GM19023 (cell line): ENCODE measurements around the gene CACNA1A.
"Not testable (repeated sequence)": the region's sequence is repeated elsewhere in the genome, so short reads cannot be mapped to it uniquely, and the experiment has no call there.

Source experiments
- ATAC-seq: cut with Tn5 transposase; IDR thresholded peaks from one replicate; pipeline ENCODE4 v1.9.1; 2021; ENCODE audit warnings: mild to moderate bottlenecking, moderate library complexity; ENCODE audit not compliant: unreplicated experiment

Gene CACNA1A

DNA sequence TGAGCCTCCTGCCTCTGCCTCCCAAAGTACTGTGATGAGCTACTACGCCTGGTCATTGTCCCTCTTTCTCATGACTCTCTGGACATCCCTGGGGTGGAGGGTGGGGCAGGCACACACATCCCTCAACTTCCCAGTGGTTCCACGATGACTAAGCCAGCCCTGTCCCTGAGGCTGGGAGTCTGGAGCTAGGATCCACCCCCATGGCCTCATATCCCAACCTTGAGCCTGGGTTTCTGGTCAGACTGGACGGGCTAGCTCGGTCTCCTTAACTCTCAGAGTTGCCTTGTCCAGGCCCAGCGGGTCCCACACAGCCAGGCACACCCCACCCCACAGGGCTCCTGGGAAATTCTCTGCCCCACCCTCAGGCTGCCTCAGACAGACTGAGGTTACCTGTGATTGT is 336.5 kb downstream of the CACNA1A start:
- no peak for ATAC-seq

DNA sequence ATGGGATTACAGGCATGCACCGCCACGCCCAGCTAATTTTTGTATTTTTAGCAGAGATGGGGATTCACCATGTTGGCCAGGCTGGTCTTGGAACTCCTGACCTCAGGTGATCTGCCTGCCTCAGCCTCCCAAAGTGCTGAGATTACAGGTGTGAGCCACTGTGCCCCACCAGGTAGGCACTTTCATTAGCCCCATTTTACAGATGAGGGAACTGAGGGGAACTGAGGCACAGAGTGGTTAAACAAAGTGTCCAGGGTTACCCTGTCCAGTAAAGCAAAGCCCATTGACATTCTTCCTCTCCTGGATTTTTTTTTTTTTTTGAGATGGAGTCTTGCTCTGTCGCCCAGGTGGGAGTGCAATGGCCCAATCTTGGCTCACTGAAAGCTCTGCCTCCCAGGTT is 340.1 kb downstream of the CACNA1A start:
- ATAC-seq: not testable (repeated sequence)

DNA sequence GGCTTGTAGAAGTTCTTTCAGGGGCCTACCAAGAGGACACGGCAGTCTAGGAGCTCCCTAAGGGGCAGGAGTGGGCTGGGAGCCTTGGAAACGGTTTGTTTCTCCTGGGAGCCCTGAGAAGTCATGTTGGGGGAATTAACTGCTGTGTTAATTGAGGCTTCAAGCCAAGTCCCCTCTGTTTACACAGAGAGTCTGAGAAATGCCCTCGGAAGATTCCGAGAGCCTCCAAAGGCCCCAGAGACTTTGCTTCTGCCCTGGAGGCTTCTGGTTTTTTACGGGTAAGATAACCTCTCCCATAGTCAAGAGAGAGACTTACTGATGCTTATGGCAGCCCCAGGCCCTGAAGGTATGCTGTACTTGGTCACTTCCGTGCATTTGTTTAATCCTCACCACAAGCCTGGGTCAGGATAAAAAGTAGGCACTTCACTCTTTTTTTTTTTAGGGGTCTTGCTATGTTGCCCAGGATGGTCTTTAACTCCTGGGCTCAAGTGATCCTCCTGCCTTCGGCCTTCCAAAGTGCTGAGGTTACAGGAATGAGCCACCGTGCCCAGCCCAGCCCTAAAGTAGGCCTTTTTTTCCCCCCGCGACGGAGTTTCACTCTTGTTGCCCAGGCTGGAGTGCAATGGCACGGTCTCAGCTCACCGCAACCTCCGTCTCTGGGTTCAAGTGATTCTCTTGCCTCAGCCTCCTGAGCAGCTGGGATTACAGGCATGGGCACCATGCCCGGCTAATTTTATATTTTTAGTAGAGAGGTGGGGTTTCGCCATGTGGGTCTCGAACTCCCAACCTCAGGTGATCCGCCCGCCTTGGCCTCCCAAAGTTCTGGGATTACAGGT is 340.9 kb downstream of the CACNA1A start:
- no peak for ATAC-seq

- no peak for ATAC-seq
Observed at GRCh38 chr19:13164343-13165161, 341.7 kb downstream of the CACNA1A start.

DNA sequence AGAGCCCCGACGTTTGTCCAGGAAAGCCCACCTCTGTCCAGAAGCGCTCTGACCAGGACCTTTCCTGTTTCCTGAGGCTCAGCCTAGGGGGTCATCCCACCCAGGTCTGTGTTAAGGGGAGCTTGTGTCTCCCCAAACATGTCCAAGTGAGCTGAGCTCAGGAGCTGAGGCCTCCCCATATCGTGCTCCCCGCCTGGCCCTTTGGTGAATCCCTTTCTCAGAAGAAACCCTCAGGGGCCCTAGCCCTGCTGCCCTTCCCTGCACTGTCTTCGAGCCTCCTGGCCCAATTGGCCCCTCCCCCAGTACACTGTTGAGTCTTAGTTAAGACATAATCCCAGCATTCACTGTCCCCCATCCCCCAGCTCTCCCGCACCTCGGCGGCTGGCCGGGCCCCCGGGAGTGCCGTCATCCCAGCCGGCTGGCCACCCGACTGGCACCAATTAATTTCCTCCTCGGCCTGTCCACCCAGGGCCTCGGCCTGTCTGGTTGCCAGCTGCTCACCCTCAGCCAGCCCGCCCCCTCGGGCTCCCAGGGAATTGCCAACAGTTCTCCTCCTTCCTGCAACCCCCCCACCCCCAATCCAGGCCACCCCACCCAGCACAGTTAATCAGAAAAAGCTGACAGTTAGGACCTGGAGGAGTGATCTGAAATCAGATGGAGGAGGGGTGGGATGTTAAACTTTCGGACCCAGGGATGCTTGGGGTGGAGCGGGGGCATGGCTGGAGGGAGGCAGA is 342.5 kb downstream of the CACNA1A start:
- ATAC-seq: no peak

DNA sequence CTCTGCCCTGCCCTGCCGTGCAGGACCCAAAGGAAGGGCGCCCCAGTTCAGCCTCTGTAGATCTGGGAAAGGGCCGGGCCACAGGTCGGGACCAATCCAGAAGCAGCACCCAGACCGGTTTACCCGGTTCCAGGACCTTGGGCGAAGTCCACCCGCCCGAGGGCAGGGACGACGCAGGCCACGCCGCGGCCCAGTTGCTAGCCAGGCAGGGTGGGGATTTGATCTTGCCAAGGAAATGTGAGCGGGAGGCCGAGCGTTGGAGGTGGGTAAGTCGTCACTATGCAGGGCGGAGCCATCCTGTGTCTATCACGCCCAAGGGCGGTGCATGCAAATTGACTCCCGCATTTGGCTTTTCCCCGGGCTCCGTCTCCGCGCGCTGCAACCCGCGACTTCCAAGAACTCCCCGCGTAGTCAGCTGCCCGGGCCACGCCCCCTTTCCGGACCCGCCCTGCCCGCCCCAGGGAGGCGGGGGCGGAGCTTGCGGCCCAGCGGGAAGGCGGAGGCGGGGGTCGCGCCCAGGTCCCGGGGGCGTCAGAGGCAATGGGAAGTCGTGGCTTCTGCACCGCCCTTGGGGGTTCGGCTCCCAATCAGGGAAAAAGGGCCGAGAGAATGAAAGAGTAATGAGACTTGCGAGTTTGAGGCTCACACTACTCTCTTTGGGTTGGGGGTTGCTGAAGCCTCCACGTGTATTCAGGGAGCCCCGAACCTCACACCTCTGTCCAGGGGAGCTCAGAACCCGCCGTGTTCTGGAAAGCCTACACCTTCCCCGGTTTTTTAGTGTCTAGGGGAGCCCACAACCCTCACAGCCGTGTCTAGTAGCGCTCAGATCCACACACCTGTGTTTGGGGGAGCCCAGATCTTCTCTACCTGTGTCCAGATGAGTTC is 343.3 kb downstream of the CACNA1A start:
- no peak for ATAC-seq

DNA sequence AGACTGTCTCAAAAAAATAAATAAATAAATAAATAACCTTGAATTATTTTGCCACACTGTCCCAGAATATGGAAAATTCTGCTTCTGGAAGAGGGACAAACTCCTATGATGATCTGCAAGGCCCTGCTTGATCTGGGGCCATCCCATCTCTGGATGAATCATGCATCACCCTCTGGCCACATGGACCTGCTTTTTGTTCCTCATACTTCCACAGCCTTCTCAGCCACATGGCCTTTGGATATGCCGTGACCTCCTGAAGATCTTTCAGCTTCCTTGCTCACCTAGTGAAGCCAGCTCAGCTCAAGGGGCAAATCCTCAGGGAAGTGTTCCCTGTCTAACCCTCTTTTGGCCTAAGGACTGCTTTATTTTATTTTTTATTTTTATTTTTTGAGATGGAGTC is 345.7 kb downstream of the CACNA1A start:
- no peak for ATAC-seq

GRCh38 chr19:13159713-13160112 is 346.6 kb downstream of the CACNA1A start:
- no peak for ATAC-seq
